ENCODE measurements around the gene ADAM10. TPM values are rescaled to one million over a fixed set of nuclear protein-coding genes. Genes with fewer than 3 reads are reported as not detected.

ADAM10 gene
- 100 to 1,000 TPM in 1 of 3 donors, 10 to 100 TPM in 2; 53.8 to 113 (median 78.3) TPM for total RNA-seq

- peak within 1 kb of the TSS; percentile 73 to 98 (median 80) for H3K4me3 ChIP-seq
- peak; percentile 97 to 98 for DNase-seq (ENCODE audit: low spot score in 2 of 2)
- peak within 1 kb of the TSS; percentile 97 to 98 for H3K27ac ChIP-seq
- intact Hi-C loops (cut with DNase I; ENCODE audit: low total_unique reads): no loop called here
- no peaks in the 10 kb centered on the region for H3K36me3 ChIP-seq
- peaks cover 0 to 7% of the 10 kb centered on the region in 2 donors for H3K4me1 ChIP-seq
- H3K27me3 ChIP-seq: no peaks in the 10 kb centered on the region
- no peaks in the 10 kb centered on the region for H3K9me3 ChIP-seq
- TF ChIP-seq POLR2A (IDR thresholded peaks at IDR 0.05) (peak; percentile 36), CTCF (IDR thresholded peaks at IDR 0.05) (no peak), POLR2AphosphoS5 (IDR thresholded peaks at IDR 0.05) (peak; percentile 66 to 81 (median 70))
Observed at GRCh38 chr15:58749532-58750337, at the start of gene ADAM10. Gene ADAM10, minus strand, starts transcription at chr15:58749707. Its CDS starts 173 bp downstream, at chr15:58749534.

GRCh38 chr15:58797505-58797904 lies 48.0 kb upstream of the ADAM10 start:
- H3K4me3 ChIP-seq: no peak overlapping the region
- no peaks in the 10 kb centered on the region for H3K27me3 ChIP-seq
- DNase-seq (ENCODE audit: low spot score in 2 of 2): no peak
- no peaks in the 10 kb centered on the region for H3K36me3 ChIP-seq
- H3K4me1 ChIP-seq: no peaks in the 10 kb centered on the region
- intact Hi-C loops (cut with DNase I; ENCODE audit: low total_unique reads): no loop called here
- H3K27ac ChIP-seq: no peak overlapping the region
- TF ChIP-seq POLR2A (IDR thresholded peaks at IDR 0.05) (no peak), CTCF (IDR thresholded peaks at IDR 0.05) (no peak), POLR2AphosphoS5 (IDR thresholded peaks at IDR 0.05) (no peak)
- no peaks in the 10 kb centered on the region for H3K9me3 ChIP-seq

- no peaks in the 10 kb centered on the region for H3K9me3 ChIP-seq
- TF ChIP-seq POLR2A (IDR thresholded peaks at IDR 0.05) (no peak), POLR2AphosphoS5 (IDR thresholded peaks at IDR 0.05) (no peak), CTCF (IDR thresholded peaks at IDR 0.05) (no peak)
- DNase-seq (ENCODE audit: low spot score in 2 of 2): no peak
- no peaks in the 10 kb centered on the region for H3K4me1 ChIP-seq
- H3K27ac ChIP-seq: no peak overlapping the region
- no peaks in the 10 kb centered on the region for H3K36me3 ChIP-seq
- H3K27me3 ChIP-seq: no peaks in the 10 kb centered on the region
- intact Hi-C loops (cut with DNase I; ENCODE audit: low total_unique reads): no loop called here
- no peak overlapping the region for H3K4me3 ChIP-seq
Observed at GRCh38 chr15:58795825-58796224, 46.3 kb upstream of the ADAM10 start.

GRCh38 chr15:58793862-58794261 lies 44.4 kb upstream of the ADAM10 start:
- intact Hi-C loops (cut with DNase I; ENCODE audit: low total_unique reads): no loop called here
- H3K27ac ChIP-seq: no peak overlapping the region
- DNase-seq (ENCODE audit: low spot score in 2 of 2): peak in 1 of 2 donors; percentile 80
- TF ChIP-seq POLR2A (IDR thresholded peaks at IDR 0.05) (no peak), POLR2AphosphoS5 (IDR thresholded peaks at IDR 0.05) (no peak), CTCF (IDR thresholded peaks at IDR 0.05) (no peak)
- no peaks in the 10 kb centered on the region for H3K36me3 ChIP-seq
- H3K4me3 ChIP-seq: no peak overlapping the region
- no peaks in the 10 kb centered on the region for H3K27me3 ChIP-seq
- H3K9me3 ChIP-seq: no peaks in the 10 kb centered on the region
- no peaks in the 10 kb centered on the region for H3K4me1 ChIP-seq

GRCh38 chr15:58788056-58788710 lies 38.7 kb upstream of the ADAM10 start:
- H3K27me3 ChIP-seq: no peaks in the 10 kb centered on the region
- no peaks in the 10 kb centered on the region for H3K36me3 ChIP-seq
- no peak overlapping the region for H3K4me3 ChIP-seq
- no peak overlapping the region for H3K27ac ChIP-seq
- no peaks in the 10 kb centered on the region for H3K9me3 ChIP-seq
- intact Hi-C loops (cut with DNase I; ENCODE audit: low total_unique reads): no loop called here
- H3K4me1 ChIP-seq: no peaks in the 10 kb centered on the region
- TF ChIP-seq POLR2A (IDR thresholded peaks at IDR 0.05): no peak
- TF ChIP-seq POLR2AphosphoS5 (IDR thresholded peaks at IDR 0.05): no peak
- no peak for TF ChIP-seq CTCF (IDR thresholded peaks at IDR 0.05)
- no peak for DNase-seq (ENCODE audit: low spot score in 2 of 2)

Data from breast epithelium (tissue), 4 donors.